Lower leg skin (tissue), 4 donors: ENCODE results near the gene CFAP157. TPM values are rescaled to one million over a fixed set of nuclear protein-coding genes. Genes with fewer than 3 reads are reported as not detected.

ENCODE experiments used
- DNase-seq, 2 donors: peaks; one replicate each; pipeline ENCODE4 v3.0.0-alpha.2; 2019; ENCODE audit warnings: low spot score in 2 of 2
- H3K4me3 ChIP-seq: fragments of 200-600 bp; sonication (generic); 2 replicates; pipeline ENCODE4 v1.5.1; 2017; ENCODE audit warnings: mild to moderate bottlenecking, low read depth; ENCODE audit not compliant: poor library complexity, severe bottlenecking
- POLR2A ChIP-seq, 2 donors: fragments of 450-650 bp; IDR thresholded peaks; one replicate each; pipeline ENCODE4 v1.6.1; 2016 to 2017; ENCODE audit warnings: antibody characterized with exemption in 2 of 2, mild to moderate bottlenecking in 1 of 2, moderate library complexity in 1 of 2
- WGBS, 2 donors: methylation state at CpG; one replicate each; pipeline ENCODE4 v1.1.5; 2018; 5-methylcytosine and 5-hydroxymethylcytosine counted together
- intact Hi-C: fragments of 100-400 bp; cut with DNase I; formaldehyde crosslinking; loops from one replicate; pipeline ENCODE4 v1.15.0; 2023; ENCODE audit warnings: low total_unique reads
- total RNA-seq, 4 donors: library from RNA; depleted of rRNA; stranded (reverse); fragments of >200 nt; gene quantifications; one replicate each; pipeline ENCODE4 v1.1.0, GENCODE V29; 2016
- TF ChIP-seq, protein P1 (sequence below), 3 donors: fragments of 450-650 bp; IDR thresholded peaks; one replicate each; pipeline ENCODE4 v1.5.1; 2016; ENCODE audit warnings: antibody characterized with exemption in 3 of 3, mild to moderate bottlenecking in 3 of 3, moderate library complexity in 2 of 3

The CFAP157 gene
- total RNA-seq, 4 donors from 2014 or later, result 0.23 TPM; not detected in 3

DNA sequence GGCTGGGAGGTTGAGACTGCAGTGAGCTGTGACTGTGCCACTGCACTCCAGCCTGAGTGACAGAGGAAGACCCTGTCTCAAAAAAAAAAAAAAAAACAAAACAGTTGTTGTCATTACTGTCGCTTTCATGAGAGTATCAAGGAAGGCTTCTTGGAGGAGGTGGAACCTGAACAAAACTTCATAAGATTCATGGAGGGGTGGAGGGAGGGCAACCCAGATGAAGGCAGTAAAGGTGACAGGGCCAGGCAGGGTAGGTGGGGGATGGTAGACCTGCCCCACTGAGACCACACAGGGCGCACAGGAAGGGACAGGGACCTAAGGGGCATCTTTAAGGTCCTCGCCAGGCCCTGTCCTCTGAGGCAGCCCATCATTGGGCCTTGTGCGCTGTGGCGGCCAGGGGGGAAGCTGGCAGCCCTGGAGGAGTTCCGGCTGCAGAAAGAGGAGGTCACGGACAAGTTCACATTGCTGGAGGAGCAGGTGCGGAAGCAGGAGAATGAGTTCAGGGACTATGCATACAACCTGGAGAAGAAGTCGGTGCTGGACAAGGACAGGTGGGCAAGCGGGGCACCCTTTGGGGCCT, 3.5 kb downstream of the CFAP157 start:
- no peak for DNase-seq
- no peak for TF ChIP-seq POLR2A (IDR thresholded peaks at IDR 0.05)
- TF ChIP-seq, protein P1, sequence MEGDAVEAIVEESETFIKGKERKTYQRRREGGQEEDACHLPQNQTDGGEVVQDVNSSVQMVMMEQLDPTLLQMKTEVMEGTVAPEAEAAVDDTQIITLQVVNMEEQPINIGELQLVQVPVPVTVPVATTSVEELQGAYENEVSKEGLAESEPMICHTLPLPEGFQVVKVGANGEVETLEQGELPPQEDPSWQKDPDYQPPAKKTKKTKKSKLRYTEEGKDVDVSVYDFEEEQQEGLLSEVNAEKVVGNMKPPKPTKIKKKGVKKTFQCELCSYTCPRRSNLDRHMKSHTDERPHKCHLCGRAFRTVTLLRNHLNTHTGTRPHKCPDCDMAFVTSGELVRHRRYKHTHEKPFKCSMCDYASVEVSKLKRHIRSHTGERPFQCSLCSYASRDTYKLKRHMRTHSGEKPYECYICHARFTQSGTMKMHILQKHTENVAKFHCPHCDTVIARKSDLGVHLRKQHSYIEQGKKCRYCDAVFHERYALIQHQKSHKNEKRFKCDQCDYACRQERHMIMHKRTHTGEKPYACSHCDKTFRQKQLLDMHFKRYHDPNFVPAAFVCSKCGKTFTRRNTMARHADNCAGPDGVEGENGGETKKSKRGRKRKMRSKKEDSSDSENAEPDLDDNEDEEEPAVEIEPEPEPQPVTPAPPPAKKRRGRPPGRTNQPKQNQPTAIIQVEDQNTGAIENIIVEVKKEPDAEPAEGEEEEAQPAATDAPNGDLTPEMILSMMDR (IDR thresholded peaks at IDR 0.05), result no peak
- WGBS, 2 donors, result 92 to 94% methylated on average over 10 of the region's 10 CpGs
- intact Hi-C loops, result no loop called here
- no peak overlapping the region for H3K4me3 ChIP-seq

DNA sequence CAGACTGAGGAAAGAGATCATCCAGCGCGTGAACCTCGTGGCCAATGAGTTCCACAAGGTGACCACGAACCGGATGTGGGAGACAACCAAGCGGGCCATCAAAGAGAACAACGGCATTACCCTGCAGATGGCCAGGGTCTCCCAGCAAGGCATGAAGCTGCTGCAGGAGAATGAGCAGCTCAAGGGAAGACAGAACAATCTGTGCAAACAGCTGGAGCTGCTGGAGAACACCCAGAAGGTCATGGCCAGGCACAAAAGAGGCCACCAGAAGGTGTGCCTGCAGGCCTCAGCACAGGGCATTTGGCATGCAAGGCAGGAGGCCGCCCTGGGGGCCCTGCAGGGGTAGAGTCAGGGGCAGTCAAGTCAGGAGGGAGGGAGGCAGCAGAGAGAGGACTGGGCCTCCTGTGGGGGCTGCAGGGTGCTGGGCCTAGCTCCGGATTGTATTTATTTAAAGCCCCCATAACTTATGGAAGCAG, 4.5 kb downstream of the CFAP157 start:
- WGBS, 2 donors, result 74 to 80% methylated on average over 9 of the region's 9 CpGs
- DNase-seq, result no peak
- TF ChIP-seq, protein P1 (IDR thresholded peaks at IDR 0.05), result no peak
- no peak for TF ChIP-seq POLR2A (IDR thresholded peaks at IDR 0.05)
- no peak overlapping the region for H3K4me3 ChIP-seq
- intact Hi-C loops, result no loop called here

DNA sequence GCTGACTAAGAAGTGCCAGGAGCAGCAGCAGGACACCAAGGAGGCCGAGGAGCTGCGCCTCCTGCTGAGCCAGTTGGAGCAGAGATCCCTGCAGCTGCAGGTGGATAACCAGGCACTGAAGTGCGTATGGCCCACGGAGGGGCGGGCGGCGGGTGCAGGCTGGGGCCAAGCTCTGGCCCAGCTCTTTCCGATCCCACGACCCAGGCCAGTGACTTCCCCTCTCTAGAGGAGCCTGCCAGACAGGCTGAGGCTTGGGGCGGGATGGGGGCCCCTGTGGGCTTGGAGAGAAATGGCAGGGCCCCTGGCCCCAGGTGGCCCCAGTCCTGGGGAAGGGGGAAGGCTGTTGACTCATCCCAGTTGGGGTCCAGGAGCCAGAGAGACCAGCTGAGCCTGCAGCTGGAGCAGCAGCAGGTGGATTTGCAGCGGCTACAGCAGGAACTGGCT, 5.1 kb downstream of the CFAP157 start:
- intact Hi-C loops, result no loop called here
- WGBS, 2 donors, result 76 to 79% methylated on average over 8 to 11 of the region's 11 CpGs
- no peak for TF ChIP-seq POLR2A (IDR thresholded peaks at IDR 0.05)
- TF ChIP-seq, protein P1 (IDR thresholded peaks at IDR 0.05), result no peak
- DNase-seq, result no peak
- H3K4me3 ChIP-seq, result no peak overlapping the region

DNA sequence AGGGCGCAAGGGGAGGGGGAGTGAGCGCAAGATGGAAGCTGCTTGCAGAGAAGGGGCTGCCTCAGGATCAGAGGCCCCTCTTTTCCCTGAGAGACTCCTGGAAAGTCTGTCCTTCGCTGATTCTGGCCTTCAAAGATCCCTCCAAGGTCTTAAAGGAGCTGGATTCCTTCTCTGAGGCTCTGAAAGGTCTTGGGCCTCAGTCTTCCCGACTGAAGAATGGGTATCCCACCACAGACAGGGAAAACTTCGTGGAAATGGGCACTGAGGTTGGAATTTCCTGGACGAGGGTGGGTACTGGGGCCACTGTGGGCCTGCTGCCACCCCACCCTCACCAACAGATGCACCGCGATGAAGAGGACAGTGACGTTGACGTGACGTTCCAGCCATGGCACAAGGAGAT, 5.6 kb downstream of the CFAP157 start:
- intact Hi-C loops, result no loop called here
- 88 to 96% methylated on average over 8 to 11 of the region's 11 CpGs for WGBS, 2 donors
- TF ChIP-seq POLR2A (IDR thresholded peaks at IDR 0.05), result no peak
- TF ChIP-seq, protein P1 (IDR thresholded peaks at IDR 0.05), result no peak
- DNase-seq, result no peak
- H3K4me3 ChIP-seq, result no peak overlapping the region

DNA sequence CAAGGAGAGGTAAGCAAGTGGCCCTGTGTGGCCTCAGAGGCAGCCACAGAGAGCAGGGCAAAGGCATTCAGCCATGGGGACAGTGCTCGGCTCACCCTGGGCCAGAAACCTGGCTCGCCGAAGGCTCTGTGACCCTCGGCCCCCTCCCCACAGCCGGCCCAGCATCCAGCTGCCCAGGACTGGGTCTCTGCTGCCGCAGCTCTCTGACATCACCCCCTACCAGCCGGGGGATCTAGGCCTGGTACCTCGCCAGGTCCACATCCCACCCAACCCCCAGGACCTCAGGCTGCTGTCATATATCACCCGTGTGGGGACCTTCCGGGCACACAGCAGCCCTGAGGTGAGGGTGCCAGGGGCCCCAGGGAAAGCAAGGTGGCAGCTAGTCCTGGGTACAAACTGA, 6.1 kb downstream of the CFAP157 start:
- WGBS, 2 donors, result 86 to 100% methylated on average over 4 to 5 of the region's 10 CpGs
- TF ChIP-seq, protein P1 (IDR thresholded peaks at IDR 0.05), result no peak
- no peak for TF ChIP-seq POLR2A (IDR thresholded peaks at IDR 0.05)
- no peak for DNase-seq
- H3K4me3 ChIP-seq, result no peak overlapping the region
- intact Hi-C loops, result no loop called here
